HEK293 (cell line): ENCODE measurements around the gene GALNT16.

Experiments used
- CTCF ChIA-PET: fragments of 350-600 bp; formaldehyde crosslinking; extraction: SDS; loops from one replicate; lab custom pipeline; 2021; ENCODE audit warnings: antibody characterized with exemption; lab: Yijun Ruan, JAX
- POLR2A ChIA-PET: fragments of 300-600 bp; formaldehyde crosslinking; extraction: SDS; loops from one replicate; lab custom pipeline; 2020; ENCODE audit warnings: antibody characterized with exemption, inconsistent platforms; lab: Yijun Ruan, JAX
- H3K27ac ChIP-seq: fragments of 200-500 bp; sonication (Bioruptor generic); 2 replicates; pipeline ENCODE4 v1.5.1; 2014; ENCODE audit warnings: low read depth, low read length, control low read depth, inconsistent platforms; ENCODE audit errors: extremely low read depth
- H3K36me3 ChIP-seq, 2 experiments: fragments of 200-500 bp in 1 of 2; sonication (Bioruptor generic) in 1 of 2; 1 replicate in 1 of 2; 2 replicates in 1 of 2; pipeline ENCODE4 v1.5.1; 2014 to 2017; ENCODE audit warnings: inconsistent platforms in 2 of 2, low read length in 2 of 2; ENCODE audit not compliant: control insufficient read depth in 2 of 2, insufficient read depth in 1 of 2
- H3K4me1 ChIP-seq: fragments of 200-500 bp; sonication (Bioruptor generic); 2 replicates; pipeline ENCODE4 v1.5.1; 2014; ENCODE audit warnings: mild to moderate bottlenecking, low read length, inconsistent platforms; ENCODE audit not compliant: control insufficient read depth, insufficient read depth
- H3K4me3 ChIP-seq: 2 replicates; pipeline ENCODE4 v1.5.1; 2011; ENCODE audit warnings: low read depth, mild to moderate bottlenecking, control low read depth, low read length, moderate library complexity
- H3K9me3 ChIP-seq: fragments of 200-500 bp; sonication (Bioruptor generic); 2 replicates; pipeline ENCODE4 v1.5.1; 2014; ENCODE audit warnings: low read depth, low read length, inconsistent platforms; ENCODE audit not compliant: control insufficient read depth, insufficient read depth
- GLIS1 ChIP-seq: fragments of 450-650 bp; formaldehyde crosslinking; IDR thresholded peaks from 2 replicates; pipeline ENCODE4 v1.5.1; 2016; ENCODE audit warnings: missing biosample characterization, missing genetic modification characterization
- KLF7 ChIP-seq: fragments of 450-650 bp; formaldehyde crosslinking; IDR thresholded peaks from 2 replicates; pipeline ENCODE4 v1.5.1; 2016; ENCODE audit warnings: missing biosample characterization, missing genetic modification characterization, borderline replicate concordance
- SCRT2 ChIP-seq: fragments of 450-650 bp; formaldehyde crosslinking; IDR thresholded peaks from 2 replicates; pipeline ENCODE4 v1.5.1; 2016; ENCODE audit warnings: missing biosample characterization, missing genetic modification characterization
- SP7 ChIP-seq: fragments of 450-650 bp; formaldehyde crosslinking; IDR thresholded peaks from 2 replicates; pipeline ENCODE4 v1.5.1; 2016; ENCODE audit warnings: missing biosample characterization, missing genetic modification characterization
- TCF7L2 ChIP-seq: IDR thresholded peaks from 2 replicates; pipeline ENCODE4 v1.6.1; 2011; ENCODE audit warnings: low read depth, mild to moderate bottlenecking, inconsistent platforms, low read length, moderate library complexity, borderline replicate concordance
- ZEB2 ChIP-seq: fragments of 450-650 bp; formaldehyde crosslinking; IDR thresholded peaks from 2 replicates; pipeline ENCODE4 v1.5.1; 2016; ENCODE audit warnings: missing biosample characterization, missing genetic modification characterization
- ZIC2 ChIP-seq: fragments of 450-650 bp; formaldehyde crosslinking; IDR thresholded peaks from 2 replicates; pipeline ENCODE4 v1.5.1; 2016; ENCODE audit warnings: missing biosample characterization, missing genetic modification characterization
- ZNF221 ChIP-seq: fragments of 450-650 bp; formaldehyde crosslinking; IDR thresholded peaks from 2 replicates; pipeline ENCODE4 v1.5.1; 2017; ENCODE audit warnings: missing biosample characterization, missing genetic modification characterization, borderline replicate concordance
- ZNF350 ChIP-seq: fragments of 450-650 bp; formaldehyde crosslinking; IDR thresholded peaks from 2 replicates; pipeline ENCODE4 v1.5.0; 2017; ENCODE audit warnings: missing biosample characterization, mild to moderate bottlenecking, missing genetic modification characterization
- ZNF394 ChIP-seq: fragments of 450-650 bp; formaldehyde crosslinking; IDR thresholded peaks from 2 replicates; pipeline ENCODE4 v1.5.1; 2016; ENCODE audit warnings: missing biosample characterization, missing genetic modification characterization, mild to moderate bottlenecking, moderate library complexity, borderline replicate concordance
- ZNF404 ChIP-seq: fragments of 450-650 bp; formaldehyde crosslinking; IDR thresholded peaks from 2 replicates; pipeline ENCODE4 v1.5.1; 2017; ENCODE audit warnings: missing biosample characterization, missing genetic modification characterization
- ZNF624 ChIP-seq: fragments of 450-650 bp; formaldehyde crosslinking; IDR thresholded peaks from 2 replicates; pipeline ENCODE4 v1.5.1; 2017; ENCODE audit warnings: missing biosample characterization, missing genetic modification characterization
- ZNF837 ChIP-seq: fragments of 450-650 bp; formaldehyde crosslinking; IDR thresholded peaks from 2 replicates; pipeline ENCODE4 v1.5.1; 2016; ENCODE audit warnings: missing biosample characterization, missing genetic modification characterization
- TF ChIP-seq, protein P1 (sequence below): fragments of 450-650 bp; formaldehyde crosslinking; IDR thresholded peaks from 2 replicates; pipeline ENCODE4 v1.5.1; 2016; ENCODE audit warnings: missing biosample characterization, missing genetic modification characterization
- TF ChIP-seq, protein P2 (sequence below): fragments of 450-650 bp; formaldehyde crosslinking; IDR thresholded peaks from 2 replicates; pipeline ENCODE4 v1.5.1; 2017; ENCODE audit warnings: missing biosample characterization, missing genetic modification characterization
- TF ChIP-seq, protein P3 (sequence below): fragments of 450-650 bp; formaldehyde crosslinking; IDR thresholded peaks from 2 replicates; pipeline ENCODE4 v1.5.1; 2016; ENCODE audit warnings: missing biosample characterization, missing genetic modification characterization

GALNT16 gene

DNA sequence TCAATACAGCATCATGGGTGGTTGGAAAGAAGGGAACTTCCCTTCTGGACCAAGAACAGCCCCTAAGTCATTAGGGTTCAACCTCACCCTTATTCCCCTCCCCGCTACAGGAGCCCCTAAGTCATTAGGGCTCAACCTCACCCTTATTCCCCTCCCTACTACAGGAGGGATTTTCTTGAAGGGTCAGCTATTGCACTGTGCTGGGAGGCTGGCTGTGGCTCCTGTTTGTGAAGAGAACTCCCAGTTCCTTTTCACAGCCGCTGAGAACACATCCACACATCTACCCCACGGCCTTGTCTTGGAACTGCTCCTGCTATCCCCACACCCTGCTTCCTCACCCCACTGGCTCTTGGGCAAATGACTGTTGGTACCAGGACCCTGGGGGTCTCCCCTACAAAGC lies 93.2 kb downstream of the GALNT16 start (continued):
- TF ChIP-seq, protein P1, sequence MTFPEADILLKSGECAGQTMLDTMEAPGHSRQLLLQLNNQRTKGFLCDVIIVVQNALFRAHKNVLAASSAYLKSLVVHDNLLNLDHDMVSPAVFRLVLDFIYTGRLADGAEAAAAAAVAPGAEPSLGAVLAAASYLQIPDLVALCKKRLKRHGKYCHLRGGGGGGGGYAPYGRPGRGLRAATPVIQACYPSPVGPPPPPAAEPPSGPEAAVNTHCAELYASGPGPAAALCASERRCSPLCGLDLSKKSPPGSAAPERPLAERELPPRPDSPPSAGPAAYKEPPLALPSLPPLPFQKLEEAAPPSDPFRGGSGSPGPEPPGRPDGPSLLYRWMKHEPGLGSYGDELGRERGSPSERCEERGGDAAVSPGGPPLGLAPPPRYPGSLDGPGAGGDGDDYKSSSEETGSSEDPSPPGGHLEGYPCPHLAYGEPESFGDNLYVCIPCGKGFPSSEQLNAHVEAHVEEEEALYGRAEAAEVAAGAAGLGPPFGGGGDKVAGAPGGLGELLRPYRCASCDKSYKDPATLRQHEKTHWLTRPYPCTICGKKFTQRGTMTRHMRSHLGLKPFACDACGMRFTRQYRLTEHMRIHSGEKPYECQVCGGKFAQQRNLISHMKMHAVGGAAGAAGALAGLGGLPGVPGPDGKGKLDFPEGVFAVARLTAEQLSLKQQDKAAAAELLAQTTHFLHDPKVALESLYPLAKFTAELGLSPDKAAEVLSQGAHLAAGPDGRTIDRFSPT (tag by site-specific recombination): no peak
- TF ChIP-seq, protein P2, sequence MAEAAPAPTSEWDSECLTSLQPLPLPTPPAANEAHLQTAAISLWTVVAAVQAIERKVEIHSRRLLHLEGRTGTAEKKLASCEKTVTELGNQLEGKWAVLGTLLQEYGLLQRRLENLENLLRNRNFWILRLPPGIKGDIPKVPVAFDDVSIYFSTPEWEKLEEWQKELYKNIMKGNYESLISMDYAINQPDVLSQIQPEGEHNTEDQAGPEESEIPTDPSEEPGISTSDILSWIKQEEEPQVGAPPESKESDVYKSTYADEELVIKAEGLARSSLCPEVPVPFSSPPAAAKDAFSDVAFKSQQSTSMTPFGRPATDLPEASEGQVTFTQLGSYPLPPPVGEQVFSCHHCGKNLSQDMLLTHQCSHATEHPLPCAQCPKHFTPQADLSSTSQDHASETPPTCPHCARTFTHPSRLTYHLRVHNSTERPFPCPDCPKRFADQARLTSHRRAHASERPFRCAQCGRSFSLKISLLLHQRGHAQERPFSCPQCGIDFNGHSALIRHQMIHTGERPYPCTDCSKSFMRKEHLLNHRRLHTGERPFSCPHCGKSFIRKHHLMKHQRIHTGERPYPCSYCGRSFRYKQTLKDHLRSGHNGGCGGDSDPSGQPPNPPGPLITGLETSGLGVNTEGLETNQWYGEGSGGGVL: no peak
- TF ChIP-seq TCF7L2: no peak
- TF ChIP-seq, protein P3, sequence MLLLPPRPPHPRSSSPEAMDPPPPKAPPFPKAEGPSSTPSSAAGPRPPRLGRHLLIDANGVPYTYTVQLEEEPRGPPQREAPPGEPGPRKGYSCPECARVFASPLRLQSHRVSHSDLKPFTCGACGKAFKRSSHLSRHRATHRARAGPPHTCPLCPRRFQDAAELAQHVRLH: no peak

DNA sequence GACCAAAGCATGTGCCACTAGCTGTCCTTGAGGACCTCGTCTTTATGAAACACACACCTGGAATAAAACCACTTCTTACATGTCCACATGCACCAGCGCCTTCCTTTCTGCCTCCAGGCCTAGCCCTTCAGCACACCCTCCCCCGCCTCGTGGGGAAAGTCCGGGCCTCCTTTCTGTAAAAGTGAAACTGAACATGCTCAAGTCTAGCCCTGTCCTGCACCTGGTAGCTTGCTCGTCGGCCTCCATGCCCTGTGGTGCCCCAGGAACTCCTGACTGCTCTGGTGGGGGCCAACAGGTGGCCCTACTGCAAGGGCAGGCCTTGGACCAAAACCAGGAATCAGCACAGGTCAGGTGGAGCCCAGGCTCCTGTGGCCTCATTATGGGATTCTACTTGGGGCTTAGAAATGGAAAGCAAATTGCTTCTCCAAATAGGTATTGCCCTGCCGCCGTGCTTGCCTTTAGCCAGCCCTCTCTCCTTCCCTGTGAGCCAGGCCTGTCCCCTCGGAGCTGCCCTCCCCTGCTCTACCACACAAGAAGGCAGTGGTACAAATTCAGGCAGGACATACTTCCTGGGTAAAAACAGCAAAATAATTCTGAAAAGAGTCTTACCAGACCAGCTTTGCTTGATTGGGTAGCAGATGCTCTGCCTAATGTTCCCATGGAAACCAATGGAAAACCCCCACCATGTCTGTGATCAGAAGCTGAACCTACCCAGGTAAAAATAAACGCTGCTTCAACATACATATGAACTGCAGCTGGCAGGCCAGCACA lies 94.6 kb downstream of the GALNT16 start:
- ChIA-PET POLR2A (no interaction called here), CTCF (interaction anchor here (0.6 kb wide), 1 partner anchor 106 kb away, joined by 3 read pairs; no protein-coding TSS in a partner anchor)
- no peaks in the 10 kb centered on the region for H3K36me3 ChIP-seq
- 0 out of 2 replicates have a peak, but pooled peaks cover 2% of the 10 kb centered on the region for H3K4me1 ChIP-seq
- no peaks in the 10 kb centered on the region for H3K9me3 ChIP-seq
- H3K27ac ChIP-seq: no peak overlapping the region
- no peak for TF ChIP-seq ZNF837 (tag by site-specific recombination)
- TF ChIP-seq KLF7 (tag by site-specific recombination): no peak
- TF ChIP-seq SCRT2 (tag by site-specific recombination): peak; percentile 52; the same call in 1 of the 2 replicates
- no peak for TF ChIP-seq ZNF404
- no peak overlapping the region for H3K4me3 ChIP-seq

DNA sequence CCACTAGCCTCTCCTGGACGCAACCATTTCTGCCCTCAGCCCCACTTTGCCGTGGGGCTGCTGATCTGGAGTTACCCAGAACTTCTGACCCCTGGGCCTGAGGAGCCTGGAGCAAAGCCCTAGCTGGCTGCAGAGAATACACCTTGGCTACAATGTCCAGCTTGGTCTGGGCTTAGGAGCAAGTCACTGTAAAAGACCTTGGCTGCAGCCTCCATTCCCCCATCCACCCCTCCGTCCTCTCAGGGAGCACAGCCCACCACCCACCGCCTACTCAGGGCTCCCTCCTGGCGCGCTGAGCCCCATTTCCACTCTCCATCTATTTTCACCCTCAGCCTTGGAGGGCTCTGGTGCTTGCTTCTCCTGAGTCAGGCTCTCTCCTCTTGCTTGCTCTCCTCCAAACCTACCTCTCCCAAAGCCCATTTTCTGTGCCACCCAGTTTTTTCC lies 95.2 kb downstream of the GALNT16 start:
- POLR2A ChIA-PET: no interaction called here
- Histone ChIP-seq H3K4me1 (0 out of 2 replicates have a peak, but pooled peaks cover 2% of the 10 kb centered on the region), H3K9me3 (no peaks in the 10 kb centered on the region)
- TF ChIP-seq ZIC2 (tag by site-specific recombination): no peak
- TF ChIP-seq ZNF221 (tag by site-specific recombination): no peak
- TF ChIP-seq ZNF624: no peak
- no peak for TF ChIP-seq ZEB2 (tag by site-specific recombination)
- TF ChIP-seq, all 188 proteins: peak for 0
- Histone ChIP-seq H3K4me3 (no peak overlapping the region), H3K36me3 (no peaks in the 10 kb centered on the region), H3K27ac (no peak overlapping the region)
- CTCF ChIA-PET: no interaction called here

DNA sequence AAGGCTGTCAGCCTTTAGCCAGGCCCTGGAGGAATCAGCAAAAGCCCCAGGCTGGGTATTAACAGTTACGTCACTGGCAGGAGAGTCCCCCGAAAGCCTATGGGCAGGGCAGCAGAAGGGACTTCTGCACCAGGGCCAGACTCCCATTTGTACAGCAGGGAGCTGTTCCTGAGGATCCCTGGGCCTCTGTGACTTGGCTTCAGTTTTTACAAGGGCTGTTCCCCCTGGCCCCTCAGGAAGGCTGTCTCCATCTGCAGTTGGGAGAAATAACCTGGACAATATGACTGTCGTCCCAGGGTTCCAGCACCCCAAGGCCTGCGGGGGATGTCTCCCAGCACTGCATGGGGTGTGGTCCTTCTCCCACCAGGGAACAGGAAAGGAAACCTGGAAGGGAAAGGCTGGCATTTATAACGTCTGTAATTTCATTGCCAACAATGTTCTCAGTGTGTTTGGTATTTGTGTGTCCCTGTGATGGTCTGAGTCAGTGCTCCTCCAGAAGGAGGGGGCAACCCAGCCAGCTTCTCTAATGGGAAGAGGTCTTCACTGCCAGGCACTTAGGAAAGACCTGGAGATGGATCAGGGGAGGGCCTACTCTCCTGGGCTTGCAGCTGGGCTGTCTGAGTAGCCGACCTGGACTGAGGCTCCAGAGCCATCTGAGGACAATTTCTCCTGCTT lies 95.8 kb downstream of the GALNT16 start:
- H3K4me3 ChIP-seq: no peak overlapping the region
- CTCF ChIA-PET: no interaction called here
- TF ChIP-seq ZNF394: peak; percentile 72; the same call in 1 of the 2 replicates
- TF ChIP-seq SP7: no peak
- peak; percentile 63 for TF ChIP-seq ZIC2 (tag by site-specific recombination)
- peak; percentile 19; the same call in 1 of the 2 replicates for TF ChIP-seq GLIS1 (tag by site-specific recombination)
- TF ChIP-seq ZNF350: no peak
- TF ChIP-seq, all 188 proteins: peak for 3
- POLR2A ChIA-PET: no interaction called here
- peaks cover 5% of the 10 kb centered on the region; the same call in 1 of the 2 replicates for H3K4me1 ChIP-seq
- no peaks in the 10 kb centered on the region for H3K9me3 ChIP-seq
- no peaks in the 10 kb centered on the region for H3K36me3 ChIP-seq
- H3K27ac ChIP-seq: no peak overlapping the region
